Neural cell (in vitro differentiated cells): ENCODE data around the gene WFDC1. TPM values are rescaled to one million over a fixed set of nuclear protein-coding genes. Genes with fewer than 3 reads are reported as not detected.

Experiments
- H2AFZ ChIP-seq: fragments of 200-600, 300-800 bp; sonication (generic), shearing (Covaris generic); 2 replicates; pipeline ENCODE4 v1.6.0; 2014; ENCODE audit warnings: low read depth, mild to moderate bottlenecking, antibody characterized with exemption, low read length, moderate library complexity
- H3F3A ChIP-seq: fragments of 200-600 bp; shearing (Covaris generic); 2 replicates; pipeline ENCODE4 v1.6.1; 2016; ENCODE audit warnings: mild to moderate bottlenecking, moderate library complexity, mixed read lengths, antibody characterized with exemption, low read length; ENCODE audit not compliant: insufficient read depth, poor library complexity, severe bottlenecking
- H3K27ac ChIP-seq: fragments of 200-600, 300-800 bp; sonication (generic), shearing (Covaris generic); 2 replicates; pipeline ENCODE4 v1.5.1; 2014; ENCODE audit warnings: mild to moderate bottlenecking, low read length, moderate library complexity
- H3K27me3 ChIP-seq: fragments of 300-800, 200-600 bp; sonication (generic), shearing (Covaris generic); 2 replicates; pipeline ENCODE4 v1.6.0; 2014; ENCODE audit warnings: mild to moderate bottlenecking, low read depth, low read length, moderate library complexity; ENCODE audit not compliant: insufficient read depth
- H3K36me3 ChIP-seq: fragments of 300-800, 200-600 bp; sonication (generic), shearing (Covaris generic); 2 replicates; pipeline ENCODE4 v1.5.1; 2014; ENCODE audit warnings: mild to moderate bottlenecking, antibody characterized with exemption, low read length, moderate library complexity; ENCODE audit not compliant: insufficient read depth
- H3K4me2 ChIP-seq: fragments of 300-800, 200-600 bp; sonication (generic), shearing (Covaris generic); 2 replicates; pipeline ENCODE4 v1.6.0; 2014; ENCODE audit warnings: mild to moderate bottlenecking, low read length
- H3K4me3 ChIP-seq: fragments of 300-800, 200-600 bp; sonication (generic), shearing (Covaris generic); 2 replicates; pipeline ENCODE4 v1.5.1; 2014; ENCODE audit warnings: mild to moderate bottlenecking, low read length, moderate library complexity
- H3K79me2 ChIP-seq: fragments of 200-600 bp; shearing (Covaris generic); replicated peaks from 2 replicates; pipeline ENCODE4 v1.6.0; 2014; ENCODE audit warnings: mild to moderate bottlenecking, low read length, moderate library complexity; ENCODE audit not compliant: insufficient read depth
- H3K9ac ChIP-seq: fragments of 300-800, 200-600 bp; sonication (generic), shearing (Covaris generic); 2 replicates; pipeline ENCODE4 v1.6.1; 2016; ENCODE audit warnings: mild to moderate bottlenecking, low read length, mixed read lengths
- H3K9me2 ChIP-seq: fragments of 200-600 bp; shearing (Covaris generic); 2 replicates; pipeline ENCODE4 v1.6.1; 2016; ENCODE audit warnings: mild to moderate bottlenecking, low read length, mixed read lengths; ENCODE audit not compliant: insufficient read depth
- H3K9me3 ChIP-seq: fragments of 200-600, 300-800 bp; sonication (generic), shearing (Covaris generic); 2 replicates; pipeline ENCODE4 v1.6.1; 2016; ENCODE audit warnings: mild to moderate bottlenecking, mixed run types, low read length, moderate library complexity, mixed read lengths
- H4K20me1 ChIP-seq: fragments of 200-600 bp; shearing (Covaris generic); 2 replicates; pipeline ENCODE4 v1.6.1; 2016; ENCODE audit warnings: mild to moderate bottlenecking, mixed run types; ENCODE audit not compliant: insufficient read depth
- CTCF ChIP-seq: fragments of 450-650 bp; IDR thresholded peaks from 2 replicates; pipeline ENCODE4 v1.5.1; 2014; ENCODE audit warnings: antibody characterized with exemption, mild to moderate bottlenecking, moderate library complexity; ENCODE audit not compliant: poor library complexity, severe bottlenecking
- EP300 ChIP-seq: fragments of 450-650 bp; conservative IDR thresholded peaks from 2 replicates; pipeline ENCODE4 v1.6.1; 2014; ENCODE audit warnings: antibody characterized with exemption, mild to moderate bottlenecking, moderate library complexity; ENCODE audit not compliant: poor library complexity, severe bottlenecking
- EZH2 ChIP-seq: fragments of 200-600, 300-800 bp; shearing (Covaris generic), sonication (generic); IDR thresholded peaks from 2 replicates; pipeline ENCODE4 v1.6.1; 2014; ENCODE audit warnings: antibody characterized with exemption, low read length, borderline replicate concordance, mild to moderate bottlenecking; ENCODE audit not compliant: insufficient read depth, poor library complexity, severe bottlenecking
- MXI1 ChIP-seq: fragments of 450-650 bp; conservative IDR thresholded peaks from 2 replicates; pipeline ENCODE4 v1.6.1; 2014; ENCODE audit warnings: antibody characterized with exemption, mild to moderate bottlenecking; ENCODE audit not compliant: poor library complexity, severe bottlenecking
- POLR2AphosphoS5 ChIP-seq: IDR thresholded peaks from 2 replicates; pipeline ENCODE4 v1.6.1; 2012
- RAD21 ChIP-seq: fragments of 450-650 bp; conservative IDR thresholded peaks from 2 replicates; pipeline ENCODE4 v1.6.1; 2014; ENCODE audit warnings: antibody characterized with exemption, mild to moderate bottlenecking, moderate library complexity
- SMC3 ChIP-seq: fragments of 450-650 bp; conservative IDR thresholded peaks from 2 replicates; pipeline ENCODE4 v1.6.1; 2014; ENCODE audit warnings: antibody characterized with exemption, mild to moderate bottlenecking, moderate library complexity; ENCODE audit not compliant: poor library complexity
- TAF1 ChIP-seq: IDR thresholded peaks from 2 replicates; pipeline ENCODE4 v1.6.1; 2012; ENCODE audit warnings: low read depth
- polyA plus RNA-seq: library from polyadenylated mRNA; depleted of rRNA; stranded (reverse); fragments of >200 nt; gene quantifications from 2 replicates; pipeline ENCODE4 v1.2.3, GENCODE V29; 2014
- TF ChIP-seq, protein P1 (sequence below): IDR thresholded peaks from 2 replicates; pipeline ENCODE4 v1.6.1; 2012; ENCODE audit warnings: borderline replicate concordance

Gene WFDC1
- polyA plus RNA-seq, 1 donor from 2014 or later: not detected

GRCh38 chr16:84291226-84291625 is 3.5 kb upstream of the WFDC1 start:
- Histone ChIP-seq H3K27ac (no peak overlapping the region), H3K4me3 (no peak overlapping the region), H3K4me2 (no peak overlapping the region), H3K9me2 (no peaks in the 10 kb centered on the region), H3K9ac (no peak overlapping the region), H4K20me1 (no peaks in the 10 kb centered on the region), H3K27me3 (no peaks in the 10 kb centered on the region), H3K79me2 (no peaks in the 10 kb centered on the region), H3F3A (no peaks in the 10 kb centered on the region), H3K36me3 (no peaks in the 10 kb centered on the region), H2AFZ (no peak overlapping the region), H3K9me3 (no peaks in the 10 kb centered on the region)
- TF ChIP-seq MXI1 (no peak), RAD21 (no peak), POLR2AphosphoS5 (no peak), EP300 (no peak), TAF1 (no peak), EZH2 (no peak), CTCF (no peak), SMC3 (no peak)

DNA sequence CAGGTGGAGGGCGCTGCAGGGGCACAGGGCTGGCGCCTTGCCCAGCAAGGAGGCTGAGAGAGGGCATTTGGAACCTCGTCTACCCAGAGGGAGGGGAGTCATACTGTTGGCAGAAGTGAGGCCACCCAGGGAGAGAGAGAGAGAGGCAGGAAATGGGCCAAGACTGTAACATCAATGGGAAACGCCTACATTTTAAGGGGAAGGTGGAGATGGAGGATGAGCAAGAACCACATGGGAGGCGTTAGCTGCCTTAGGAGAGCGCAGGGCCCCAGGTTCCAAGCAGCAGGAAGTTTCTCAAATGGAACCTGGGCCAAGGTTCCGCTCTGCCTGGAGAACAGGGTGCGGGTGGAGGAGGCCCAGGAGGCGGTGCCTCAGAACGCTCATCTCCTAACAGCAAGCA is 2.7 kb upstream of the WFDC1 start:
- Histone ChIP-seq H3K79me2 (no peaks in the 10 kb centered on the region), H3K9me3 (no peaks in the 10 kb centered on the region), H3K36me3 (no peaks in the 10 kb centered on the region), H3K9me2 (no peaks in the 10 kb centered on the region), H4K20me1 (no peaks in the 10 kb centered on the region), H3K4me2 (no peak overlapping the region), H3K27ac (no peak overlapping the region), H3F3A (no peaks in the 10 kb centered on the region), H3K9ac (no peak overlapping the region), H2AFZ (no peak overlapping the region), H3K27me3 (no peaks in the 10 kb centered on the region), H3K4me3 (no peak overlapping the region)
- TF ChIP-seq SMC3 (no peak), CTCF (no peak)
- TF ChIP-seq, protein P1, sequence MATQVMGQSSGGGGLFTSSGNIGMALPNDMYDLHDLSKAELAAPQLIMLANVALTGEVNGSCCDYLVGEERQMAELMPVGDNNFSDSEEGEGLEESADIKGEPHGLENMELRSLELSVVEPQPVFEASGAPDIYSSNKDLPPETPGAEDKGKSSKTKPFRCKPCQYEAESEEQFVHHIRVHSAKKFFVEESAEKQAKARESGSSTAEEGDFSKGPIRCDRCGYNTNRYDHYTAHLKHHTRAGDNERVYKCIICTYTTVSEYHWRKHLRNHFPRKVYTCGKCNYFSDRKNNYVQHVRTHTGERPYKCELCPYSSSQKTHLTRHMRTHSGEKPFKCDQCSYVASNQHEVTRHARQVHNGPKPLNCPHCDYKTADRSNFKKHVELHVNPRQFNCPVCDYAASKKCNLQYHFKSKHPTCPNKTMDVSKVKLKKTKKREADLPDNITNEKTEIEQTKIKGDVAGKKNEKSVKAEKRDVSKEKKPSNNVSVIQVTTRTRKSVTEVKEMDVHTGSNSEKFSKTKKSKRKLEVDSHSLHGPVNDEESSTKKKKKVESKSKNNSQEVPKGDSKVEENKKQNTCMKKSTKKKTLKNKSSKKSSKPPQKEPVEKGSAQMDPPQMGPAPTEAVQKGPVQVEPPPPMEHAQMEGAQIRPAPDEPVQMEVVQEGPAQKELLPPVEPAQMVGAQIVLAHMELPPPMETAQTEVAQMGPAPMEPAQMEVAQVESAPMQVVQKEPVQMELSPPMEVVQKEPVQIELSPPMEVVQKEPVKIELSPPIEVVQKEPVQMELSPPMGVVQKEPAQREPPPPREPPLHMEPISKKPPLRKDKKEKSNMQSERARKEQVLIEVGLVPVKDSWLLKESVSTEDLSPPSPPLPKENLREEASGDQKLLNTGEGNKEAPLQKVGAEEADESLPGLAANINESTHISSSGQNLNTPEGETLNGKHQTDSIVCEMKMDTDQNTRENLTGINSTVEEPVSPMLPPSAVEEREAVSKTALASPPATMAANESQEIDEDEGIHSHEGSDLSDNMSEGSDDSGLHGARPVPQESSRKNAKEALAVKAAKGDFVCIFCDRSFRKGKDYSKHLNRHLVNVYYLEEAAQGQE: no peak
